HG03521 (cell line): ENCODE data around the gene ABHD13.
"Not testable (repeated sequence)": the region's sequence is repeated elsewhere in the genome, so short reads cannot be mapped to it uniquely, and the experiment has no call there.

ENCODE experiments used
- ATAC-seq: cut with Tn5 transposase; IDR thresholded peaks from one replicate; pipeline ENCODE4 v1.9.1; 2021; ENCODE audit warnings: mild to moderate bottlenecking, moderate library complexity; ENCODE audit not compliant: unreplicated experiment

ABHD13 gene

GRCh38 chr13:108218044-108218974 is at the start of gene ABHD13:
ABHD13 (plus strand) TSS chr13:108218392; CDS start chr13:108229219, 10,827 bp downstream.
- ATAC-seq = peak; percentile 67

DNA sequence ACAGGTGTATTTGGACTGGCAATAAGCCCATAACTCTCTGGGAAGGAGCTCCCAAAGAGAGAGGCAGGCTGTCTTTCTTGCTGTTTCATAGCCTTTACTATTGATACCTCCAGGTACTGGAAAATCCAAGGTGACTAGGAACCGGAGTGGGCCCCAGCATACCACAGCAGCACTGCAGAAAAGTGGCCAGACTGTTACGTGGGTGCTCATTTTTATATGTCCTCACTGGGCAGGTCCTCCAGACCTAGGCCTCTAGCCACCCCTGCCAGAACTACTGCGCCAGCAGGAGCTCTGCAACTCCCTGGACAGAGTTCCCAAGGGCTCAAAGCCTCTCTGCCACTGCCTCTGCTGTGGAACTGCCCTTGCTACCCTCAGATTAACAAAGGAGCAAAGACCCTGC is 49.3 kb upstream of the ABHD13 start:
- ATAC-seq = no peak

GRCh38 chr13:108176685-108177274 is 41.4 kb upstream of the ABHD13 start:
- ATAC-seq = peak; percentile 69

GRCh38 chr13:108178078-108178477 is 40.1 kb upstream of the ABHD13 start:
- no peak for ATAC-seq

- ATAC-seq = no peak
Observed at GRCh38 chr13:108182652-108183051, 35.5 kb upstream of the ABHD13 start.

DNA sequence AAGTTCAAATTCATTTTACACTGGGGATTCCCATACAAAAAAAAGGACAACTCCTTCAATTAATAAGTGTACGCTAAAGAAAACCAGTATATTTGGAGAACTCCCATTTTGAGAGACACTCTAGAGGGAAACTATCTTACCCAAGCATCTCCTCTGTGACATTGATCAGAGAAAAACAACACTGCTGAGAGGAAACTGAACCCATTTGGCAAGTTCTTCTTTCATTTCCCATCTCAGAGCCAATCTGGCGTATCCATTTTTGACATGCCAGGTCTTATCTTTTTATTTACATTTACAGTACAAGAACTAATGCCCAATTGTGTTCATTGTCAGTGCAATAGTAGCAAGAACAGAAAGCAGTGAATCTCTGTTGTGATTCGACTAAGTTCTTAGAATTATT is 33.0 kb upstream of the ABHD13 start:
- no peak for ATAC-seq

DNA sequence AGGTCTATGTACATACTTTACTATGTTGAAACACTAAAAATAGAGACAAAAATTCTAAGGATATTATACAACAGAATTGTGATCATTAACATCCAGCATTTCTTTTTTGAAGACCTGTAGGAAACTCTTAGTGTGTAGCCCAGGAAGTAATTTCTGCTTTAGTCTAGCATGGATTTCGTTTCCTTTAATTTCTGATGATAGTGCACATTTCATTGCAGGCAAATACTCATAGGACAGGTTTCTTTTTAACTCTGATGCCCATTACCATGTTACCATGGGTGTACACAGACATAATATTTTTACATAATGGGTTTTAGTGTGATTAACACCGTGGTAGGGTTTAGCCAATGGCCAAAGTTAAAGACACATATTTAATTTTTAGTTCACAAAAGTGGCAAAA is 29.9 kb upstream of the ABHD13 start:
- no peak for ATAC-seq

DNA sequence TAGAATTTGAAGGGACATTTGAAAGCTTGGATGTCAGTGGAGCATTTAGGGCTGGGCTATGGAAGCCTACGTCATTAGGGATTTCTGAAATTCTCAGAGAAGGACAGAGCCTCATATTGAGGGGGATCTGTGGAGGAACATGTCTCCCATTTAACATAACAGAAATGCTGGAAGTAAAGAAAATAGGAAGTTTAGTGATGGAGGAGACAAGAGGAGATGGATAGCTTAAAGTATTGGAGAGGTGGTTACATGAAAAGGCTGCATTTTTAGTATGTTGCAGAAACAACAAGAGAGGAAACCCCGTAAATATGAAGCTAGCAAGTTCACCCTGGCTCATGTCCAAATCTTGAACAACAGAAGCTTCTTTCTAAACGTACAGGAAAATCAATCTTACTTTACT is 27.3 kb upstream of the ABHD13 start:
- ATAC-seq = no peak

- ATAC-seq = no peak
Observed at GRCh38 chr13:108193806-108194205, 24.4 kb upstream of the ABHD13 start.

GRCh38 chr13:108194435-108194936 is 23.7 kb upstream of the ABHD13 start:
- ATAC-seq = no peak

DNA sequence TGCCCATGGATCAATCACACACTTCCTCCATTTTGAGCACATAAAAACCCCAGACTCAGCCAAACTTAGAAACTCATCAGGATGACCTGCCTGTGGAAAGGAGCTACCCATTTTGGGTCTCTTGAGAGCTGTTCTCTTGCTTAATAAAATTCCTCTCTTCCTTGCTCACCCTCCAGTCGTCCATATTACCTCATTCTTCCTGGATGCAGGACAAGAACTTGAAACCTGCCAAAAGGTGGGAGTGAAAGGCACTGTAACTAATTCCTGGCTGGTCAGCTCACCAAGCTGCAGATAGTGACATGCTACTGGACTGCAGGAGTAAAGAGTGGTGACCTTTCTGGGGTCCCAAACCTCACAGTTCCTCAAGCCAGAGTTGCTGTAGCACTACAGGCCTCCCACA is 23.0 kb upstream of the ABHD13 start:
- no peak for ATAC-seq

- ATAC-seq = no peak
Observed at GRCh38 chr13:108195861-108196260, 22.3 kb upstream of the ABHD13 start.

DNA sequence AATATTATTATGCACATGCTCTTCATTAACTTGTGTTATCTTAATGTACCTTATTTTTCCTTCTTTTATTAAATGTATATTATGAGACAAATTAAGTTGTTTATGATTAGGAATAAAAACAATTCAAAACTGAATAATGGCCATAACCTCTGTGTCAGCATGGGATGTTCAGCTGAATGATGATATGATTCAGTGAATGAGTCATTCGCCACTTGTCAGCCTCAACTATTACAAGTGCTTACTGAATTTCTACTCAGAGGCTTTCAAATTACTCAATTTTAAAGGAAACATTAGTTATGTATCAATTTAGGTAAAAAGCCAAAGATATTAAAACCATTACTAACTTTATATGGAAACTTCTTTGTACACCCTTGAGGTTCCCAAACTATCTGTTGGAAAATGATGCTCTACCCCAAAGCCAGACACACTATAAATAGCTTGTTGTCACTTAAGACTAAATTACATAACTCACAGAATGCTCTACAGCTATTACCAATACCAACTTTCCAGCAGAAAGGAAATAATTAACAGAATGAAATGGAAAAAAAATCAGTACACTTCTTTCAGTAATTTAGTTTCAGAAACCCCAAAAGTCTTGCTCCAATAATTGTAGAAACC is 17.3 kb upstream of the ABHD13 start:
- ATAC-seq = no peak

GRCh38 chr13:108210551-108210950 is 7.6 kb upstream of the ABHD13 start:
- no peak for ATAC-seq

DNA sequence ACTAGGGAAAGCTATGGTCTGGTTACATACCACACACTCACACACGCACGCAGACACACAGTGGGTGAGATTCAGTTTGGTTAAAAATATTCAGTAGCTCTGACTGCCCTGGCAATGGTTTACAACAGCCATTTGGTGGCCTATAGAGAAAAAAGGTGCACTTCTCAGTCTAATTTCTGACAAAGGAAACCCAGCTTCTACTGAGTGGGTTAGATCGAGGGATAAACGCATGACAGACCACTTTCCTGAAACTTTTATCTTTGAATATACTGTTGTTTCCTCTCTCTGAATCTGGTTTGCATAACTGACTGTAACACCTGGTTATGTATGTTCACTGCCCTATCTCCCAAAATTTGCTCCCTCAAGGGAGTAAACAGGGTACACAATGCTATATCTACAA is 5.3 kb upstream of the ABHD13 start:
- ATAC-seq = peak; percentile 34

DNA sequence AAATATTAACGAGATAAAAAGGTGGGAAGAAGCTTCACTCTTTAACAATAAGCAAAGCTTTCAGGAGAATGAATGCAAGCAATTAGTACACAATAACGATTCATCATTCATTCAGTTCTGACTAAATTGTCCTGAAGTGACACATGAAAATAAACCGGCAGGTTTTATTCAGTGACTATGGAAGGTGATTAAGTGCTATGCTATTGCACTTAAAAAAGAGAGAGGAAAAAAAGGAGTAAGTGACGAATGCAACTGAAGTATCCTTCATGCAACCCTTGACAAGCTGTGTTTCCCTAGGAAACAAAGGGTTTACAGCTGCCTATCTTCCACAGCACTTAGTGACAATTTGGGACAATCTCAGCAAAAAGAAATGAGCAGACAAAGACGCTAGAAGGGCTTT is 4.2 kb upstream of the ABHD13 start:
- no peak for ATAC-seq

- no peak for ATAC-seq
Observed at GRCh38 chr13:108214441-108215271, 3.5 kb upstream of the ABHD13 start.

DNA sequence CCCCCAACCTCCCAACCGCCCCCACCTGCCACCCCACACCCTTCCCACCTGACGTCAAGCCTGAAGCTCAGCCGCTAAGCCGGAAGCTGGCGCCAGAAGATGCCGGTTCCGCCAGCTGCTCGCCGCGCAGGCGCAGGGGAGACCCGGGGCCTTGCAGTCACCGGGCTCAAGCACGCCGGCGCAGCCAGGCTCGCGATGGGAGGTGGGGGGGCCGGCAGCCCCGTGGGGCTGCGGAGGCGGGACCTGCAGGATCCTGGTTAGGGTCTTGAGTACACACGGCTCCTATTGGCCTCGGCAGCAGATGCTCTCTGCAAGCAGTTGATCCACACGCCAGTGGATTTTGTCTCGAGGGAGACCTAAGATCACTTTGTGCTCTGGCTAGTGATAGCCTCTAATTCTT is 2.8 kb upstream of the ABHD13 start, which contains the start of gene LIG4:
TSS of gene LIG4 (minus strand) at position 101 of the 400 bp plus-strand sequence. CDS start 4,268 bp downstream, outside the sequence.
- ATAC-seq = peak; percentile 60

DNA sequence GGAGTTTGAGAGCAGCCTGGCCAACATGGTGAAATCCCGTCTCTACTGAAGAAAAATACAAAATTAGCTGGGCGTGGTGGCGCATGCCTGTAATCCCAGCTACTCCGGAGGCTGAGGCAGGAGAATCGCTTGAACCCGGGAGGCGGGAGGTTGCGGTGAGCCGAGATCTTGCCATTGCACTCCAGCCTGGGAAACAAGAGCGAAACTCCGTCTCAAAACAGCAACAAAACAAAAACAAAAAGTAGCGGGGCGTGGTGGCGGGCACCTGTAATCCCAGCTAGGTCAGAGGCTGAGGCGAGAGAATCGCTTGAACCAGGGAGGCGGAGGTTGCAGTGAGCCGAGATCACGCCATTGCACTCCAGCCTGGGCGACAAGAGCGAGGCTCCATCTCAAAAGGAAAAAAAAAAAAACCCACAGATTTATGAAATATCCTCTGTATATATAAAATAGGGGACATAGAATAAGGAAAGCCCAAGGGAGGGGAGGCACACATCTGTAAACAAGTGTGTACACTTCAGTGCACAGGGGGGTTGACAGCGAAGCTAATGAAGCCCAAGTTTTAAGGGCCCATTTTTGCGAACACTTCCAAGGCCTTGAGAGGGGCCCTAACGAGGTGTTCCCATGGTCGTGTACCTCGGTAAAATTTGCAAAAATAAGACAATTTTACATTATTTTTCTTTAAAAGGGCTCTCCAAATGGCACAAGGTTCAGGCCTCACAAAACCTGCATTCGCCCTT is 717 bp upstream of the ABHD13 start:
- not testable (repeated sequence) for ATAC-seq

- no peak for ATAC-seq
Observed at GRCh38 chr13:108220041-108220440, 1.8 kb downstream of the ABHD13 start.
